Ishikawa (cell line): Measurements from ENCODE around the gene MCM10.

Experiments used
- CEBPB ChIP-seq: IDR thresholded peaks from 2 replicates; pipeline ENCODE4 v1.6.1; 2012
- EGR1 ChIP-seq: IDR thresholded peaks from 2 replicates; pipeline ENCODE4 v1.6.1; 2012
- EP300 ChIP-seq: IDR thresholded peaks from 2 replicates; pipeline ENCODE4 v1.6.1; 2012; ENCODE audit warnings: borderline replicate concordance
- FOXM1 ChIP-seq: IDR thresholded peaks from 2 replicates; pipeline ENCODE4 v1.6.1; 2012; ENCODE audit warnings: low read depth, borderline replicate concordance
- NFIC ChIP-seq: IDR thresholded peaks from 2 replicates; pipeline ENCODE4 v1.6.1; 2012
- RAD21 ChIP-seq: IDR thresholded peaks from 2 replicates; pipeline ENCODE4 v1.6.1; 2012; ENCODE audit warnings: low read depth
- TAF1 ChIP-seq: IDR thresholded peaks from 2 replicates; pipeline ENCODE4 v1.6.1; 2012; ENCODE audit warnings: low read depth, mild to moderate bottlenecking
- TEAD4 ChIP-seq: IDR thresholded peaks from 2 replicates; pipeline ENCODE4 v1.6.1; 2012
- YY1 ChIP-seq: IDR thresholded peaks from 2 replicates; pipeline ENCODE4 v1.6.1; 2012; ENCODE audit warnings: low read depth
- ZBTB7A ChIP-seq: IDR thresholded peaks from 2 replicates; pipeline ENCODE4 v1.6.1; 2012; ENCODE audit warnings: low read depth
- TF ChIP-seq, protein P1 (sequence below): IDR thresholded peaks from 2 replicates; pipeline ENCODE4 v1.6.1; 2012; ENCODE audit warnings: low read depth, mild to moderate bottlenecking

DNA sequence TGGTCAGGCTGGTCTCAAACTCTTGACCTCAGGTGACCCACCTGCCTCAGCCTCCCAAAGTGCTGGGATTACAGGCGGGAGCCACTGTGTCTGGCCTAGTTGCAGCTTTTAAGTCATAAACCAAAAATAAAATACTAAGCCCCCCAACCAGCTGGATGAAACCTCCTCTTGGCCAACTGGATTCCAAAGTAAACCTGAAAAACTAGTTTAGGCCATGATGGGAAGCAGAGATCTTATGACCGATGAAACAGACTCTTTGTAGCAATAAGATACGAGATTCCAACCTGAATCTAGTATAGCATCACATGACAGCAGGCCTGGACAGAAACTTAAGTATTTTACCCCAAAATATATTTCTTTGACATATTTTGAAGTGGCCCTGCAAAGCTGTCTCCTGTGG lies 9.1 kb upstream of the MCM10 start:
- TF ChIP-seq TEAD4 (no peak), ZBTB7A (no peak), NFIC (no peak), RAD21 (no peak), YY1 (no peak), CEBPB (no peak), EP300 (no peak), TAF1 (no peak), FOXM1 (no peak), EGR1 (no peak)
- TF ChIP-seq, protein P1, sequence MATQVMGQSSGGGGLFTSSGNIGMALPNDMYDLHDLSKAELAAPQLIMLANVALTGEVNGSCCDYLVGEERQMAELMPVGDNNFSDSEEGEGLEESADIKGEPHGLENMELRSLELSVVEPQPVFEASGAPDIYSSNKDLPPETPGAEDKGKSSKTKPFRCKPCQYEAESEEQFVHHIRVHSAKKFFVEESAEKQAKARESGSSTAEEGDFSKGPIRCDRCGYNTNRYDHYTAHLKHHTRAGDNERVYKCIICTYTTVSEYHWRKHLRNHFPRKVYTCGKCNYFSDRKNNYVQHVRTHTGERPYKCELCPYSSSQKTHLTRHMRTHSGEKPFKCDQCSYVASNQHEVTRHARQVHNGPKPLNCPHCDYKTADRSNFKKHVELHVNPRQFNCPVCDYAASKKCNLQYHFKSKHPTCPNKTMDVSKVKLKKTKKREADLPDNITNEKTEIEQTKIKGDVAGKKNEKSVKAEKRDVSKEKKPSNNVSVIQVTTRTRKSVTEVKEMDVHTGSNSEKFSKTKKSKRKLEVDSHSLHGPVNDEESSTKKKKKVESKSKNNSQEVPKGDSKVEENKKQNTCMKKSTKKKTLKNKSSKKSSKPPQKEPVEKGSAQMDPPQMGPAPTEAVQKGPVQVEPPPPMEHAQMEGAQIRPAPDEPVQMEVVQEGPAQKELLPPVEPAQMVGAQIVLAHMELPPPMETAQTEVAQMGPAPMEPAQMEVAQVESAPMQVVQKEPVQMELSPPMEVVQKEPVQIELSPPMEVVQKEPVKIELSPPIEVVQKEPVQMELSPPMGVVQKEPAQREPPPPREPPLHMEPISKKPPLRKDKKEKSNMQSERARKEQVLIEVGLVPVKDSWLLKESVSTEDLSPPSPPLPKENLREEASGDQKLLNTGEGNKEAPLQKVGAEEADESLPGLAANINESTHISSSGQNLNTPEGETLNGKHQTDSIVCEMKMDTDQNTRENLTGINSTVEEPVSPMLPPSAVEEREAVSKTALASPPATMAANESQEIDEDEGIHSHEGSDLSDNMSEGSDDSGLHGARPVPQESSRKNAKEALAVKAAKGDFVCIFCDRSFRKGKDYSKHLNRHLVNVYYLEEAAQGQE = no peak
